Neural progenitor cell (in vitro differentiated cells): ENCODE data around the gene RASL11B. TPM values are rescaled to one million over a fixed set of nuclear protein-coding genes. Genes with fewer than 3 reads are reported as not detected.

Source experiments
- DNase-seq: peaks from one replicate; pipeline ENCODE4 v3.0.0-alpha.2; 2016; ENCODE audit warnings: low spot score
- H2AFZ ChIP-seq: fragments of 200-600 bp; sonication (generic); replicated peaks from 2 replicates; pipeline ENCODE4 v1.6.1; 2016; ENCODE audit warnings: antibody characterized with exemption
- H3F3A ChIP-seq: fragments of 200-600 bp; sonication (generic); 2 replicates; pipeline ENCODE4 v1.6.1; 2016; ENCODE audit warnings: antibody characterized with exemption, low read depth
- H3K27ac ChIP-seq: fragments of 200-600 bp; sonication (generic); 2 replicates; pipeline ENCODE4 v1.5.1; 2016; ENCODE audit warnings: mild to moderate bottlenecking
- H3K27me3 ChIP-seq: fragments of 200-600 bp; sonication (generic); 2 replicates; pipeline ENCODE4 v1.6.1; 2016; ENCODE audit warnings: mild to moderate bottlenecking, moderate library complexity
- H3K36me3 ChIP-seq: fragments of 200-600 bp; sonication (generic); 2 replicates; pipeline ENCODE4 v1.5.1; 2016
- H3K4me1 ChIP-seq: fragments of 200-600 bp; sonication (generic); 2 replicates; pipeline ENCODE4 v1.6.1; 2016; ENCODE audit warnings: mixed run types
- H3K4me2 ChIP-seq: fragments of 200-600 bp; sonication (generic); 2 replicates; pipeline ENCODE4 v1.6.1; 2016
- H3K4me3 ChIP-seq: fragments of 200-600 bp; sonication (generic); 2 replicates; pipeline ENCODE4 v1.5.1; 2016
- H3K79me2 ChIP-seq: fragments of 200-600 bp; sonication (generic); 2 replicates; pipeline ENCODE4 v1.6.1; 2016; ENCODE audit warnings: low read depth
- H3K9ac ChIP-seq: fragments of 200-600 bp; sonication (generic); 2 replicates; pipeline ENCODE4 v1.6.1; 2016
- H3K9me3 ChIP-seq: fragments of 200-600 bp; sonication (generic); 2 replicates; pipeline ENCODE4 v1.5.1; 2016; ENCODE audit warnings: low read depth
- H4K20me1 ChIP-seq: fragments of 200-600 bp; sonication (generic); 2 replicates; pipeline ENCODE4 v1.6.1; 2016; ENCODE audit warnings: low read depth
- H3K27ac Mint-ChIP-seq: 3 replicates; pipeline ENCODE4 v1.8.0; 2021; ENCODE audit warnings: mixed read lengths
- H3K27me3 Mint-ChIP-seq: 2 replicates; pipeline ENCODE4 v1.8.0; 2022; ENCODE audit warnings: low read depth, mild to moderate bottlenecking, inconsistent platforms, moderate library complexity, mixed read lengths; ENCODE audit not compliant: insufficient read depth
- H3K36me3 Mint-ChIP-seq: 3 replicates; pipeline ENCODE4 v1.8.0; 2021; ENCODE audit warnings: mixed read lengths
- H3K4me1 Mint-ChIP-seq: 3 replicates; pipeline ENCODE4 v1.8.0; 2021; ENCODE audit warnings: mixed read lengths
- H3K4me3 Mint-ChIP-seq: 3 replicates; pipeline ENCODE4 v1.8.0; 2021; ENCODE audit warnings: mild to moderate bottlenecking, moderate library complexity, mixed read lengths
- H3K9me3 Mint-ChIP-seq: 3 replicates; pipeline ENCODE4 v1.8.0; 2020; ENCODE audit warnings: mixed read lengths
- EZH2 ChIP-seq: fragments of 200-600 bp; sonication (generic); IDR thresholded peaks from 2 replicates; pipeline ENCODE4 v1.6.1; 2017; ENCODE audit warnings: antibody characterized with exemption, mild to moderate bottlenecking, moderate library complexity
- EZH2phosphoT487 ChIP-seq: fragments of 200-600 bp; sonication (generic); IDR thresholded peaks from 2 replicates; pipeline ENCODE4 v1.6.1; 2017; ENCODE audit warnings: antibody characterized with exemption
- total RNA-seq: library from RNA; depleted of rRNA; stranded (reverse); fragments of >200 nt; gene quantifications from 2 replicates; pipeline ENCODE4 v1.2.3, GENCODE V29; 2015; ENCODE audit warnings: low replicate concordance
- TF ChIP-seq, protein P1 (sequence below): fragments of 200-600 bp; sonication (generic); IDR thresholded peaks from 2 replicates; pipeline ENCODE4 v1.5.1; 2017; ENCODE audit warnings: antibody characterized with exemption, mild to moderate bottlenecking

RASL11B gene
- total RNA-seq, 1 donor from 2014 or later, result 10.1 TPM

DNA sequence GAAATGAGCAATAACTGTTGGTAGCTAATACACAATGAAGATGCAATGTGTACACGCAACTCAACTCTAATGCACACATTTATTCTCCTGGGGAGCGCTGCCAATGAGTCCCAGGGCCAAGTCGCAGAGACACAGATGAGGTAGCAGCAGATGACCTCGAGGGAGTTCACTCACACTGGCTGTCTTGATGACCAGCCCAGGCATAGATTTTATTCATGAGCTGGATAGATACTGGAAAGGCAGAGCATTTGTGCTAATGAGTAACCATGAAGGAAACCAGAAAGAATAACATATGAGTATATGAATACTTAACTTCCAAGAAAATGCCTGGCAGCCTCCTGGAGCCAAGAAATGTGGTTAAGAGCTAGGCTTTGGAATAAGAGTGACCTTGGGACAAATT, 42.3 kb downstream of the RASL11B start:
- DNase-seq, result no peak
- Histone ChIP-seq H3K27ac (no peak overlapping the region), H3K4me1 (no peaks in the 10 kb centered on the region), H3K9me3 (no peaks in the 10 kb centered on the region), H3K9ac (no peak overlapping the region), H3F3A (no peaks in the 10 kb centered on the region), H3K36me3 (no peaks in the 10 kb centered on the region), H3K79me2 (no peaks in the 10 kb centered on the region), H3K4me2 (no peak overlapping the region), H4K20me1 (no peaks in the 10 kb centered on the region), H3K4me3 (no peak overlapping the region), H3K27me3 (no peaks in the 10 kb centered on the region), H2AFZ (no peak overlapping the region)
- peak overlapping the region; percentile 34 for H3K27ac Mint-ChIP-seq
- peaks cover 38% of the 10 kb centered on the region for H3K4me1 Mint-ChIP-seq
- peaks cover 2% of the 10 kb centered on the region for H3K36me3 Mint-ChIP-seq
- no peak overlapping the region for H3K4me3 Mint-ChIP-seq
- H3K27me3 Mint-ChIP-seq, result peaks cover 2% of the 10 kb centered on the region
- TF ChIP-seq EZH2 (no peak), EZH2phosphoT487 (no peak)
- TF ChIP-seq, protein P1, sequence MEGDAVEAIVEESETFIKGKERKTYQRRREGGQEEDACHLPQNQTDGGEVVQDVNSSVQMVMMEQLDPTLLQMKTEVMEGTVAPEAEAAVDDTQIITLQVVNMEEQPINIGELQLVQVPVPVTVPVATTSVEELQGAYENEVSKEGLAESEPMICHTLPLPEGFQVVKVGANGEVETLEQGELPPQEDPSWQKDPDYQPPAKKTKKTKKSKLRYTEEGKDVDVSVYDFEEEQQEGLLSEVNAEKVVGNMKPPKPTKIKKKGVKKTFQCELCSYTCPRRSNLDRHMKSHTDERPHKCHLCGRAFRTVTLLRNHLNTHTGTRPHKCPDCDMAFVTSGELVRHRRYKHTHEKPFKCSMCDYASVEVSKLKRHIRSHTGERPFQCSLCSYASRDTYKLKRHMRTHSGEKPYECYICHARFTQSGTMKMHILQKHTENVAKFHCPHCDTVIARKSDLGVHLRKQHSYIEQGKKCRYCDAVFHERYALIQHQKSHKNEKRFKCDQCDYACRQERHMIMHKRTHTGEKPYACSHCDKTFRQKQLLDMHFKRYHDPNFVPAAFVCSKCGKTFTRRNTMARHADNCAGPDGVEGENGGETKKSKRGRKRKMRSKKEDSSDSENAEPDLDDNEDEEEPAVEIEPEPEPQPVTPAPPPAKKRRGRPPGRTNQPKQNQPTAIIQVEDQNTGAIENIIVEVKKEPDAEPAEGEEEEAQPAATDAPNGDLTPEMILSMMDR, result no peak
- H3K9me3 Mint-ChIP-seq, result peaks cover 20% of the 10 kb centered on the region

DNA sequence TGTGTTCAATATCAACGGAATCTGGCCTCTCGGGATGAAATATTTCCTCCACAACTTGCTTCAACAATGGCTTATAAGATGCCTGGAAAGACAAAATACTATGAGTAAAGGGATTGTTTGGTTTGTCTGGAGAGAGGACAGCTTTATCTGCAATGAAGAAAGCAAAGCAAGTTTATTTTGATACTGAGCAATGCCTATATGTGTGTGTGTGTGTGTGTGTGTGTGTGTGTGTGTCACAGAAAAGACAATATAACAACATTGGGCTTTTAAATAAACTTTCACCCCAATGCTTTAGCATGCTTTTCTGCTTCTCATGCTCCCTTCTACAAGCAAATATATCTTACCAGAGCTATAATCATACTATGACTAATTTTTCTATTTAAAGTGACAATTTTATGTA, 45.4 kb downstream of the RASL11B start:
- H3K36me3 Mint-ChIP-seq, result peaks cover 2% of the 10 kb centered on the region
- Histone ChIP-seq H3F3A (no peaks in the 10 kb centered on the region), H3K36me3 (no peaks in the 10 kb centered on the region), H3K4me2 (no peak overlapping the region), H3K4me1 (no peaks in the 10 kb centered on the region), H4K20me1 (no peaks in the 10 kb centered on the region), H3K27me3 (no peaks in the 10 kb centered on the region), H3K9me3 (no peaks in the 10 kb centered on the region), H2AFZ (no peak overlapping the region), H3K27ac (no peak overlapping the region), H3K79me2 (no peaks in the 10 kb centered on the region), H3K9ac (no peak overlapping the region), H3K4me3 (no peak overlapping the region)
- no peak for DNase-seq
- H3K27ac Mint-ChIP-seq, result peak overlapping the region; percentile 43
- H3K27me3 Mint-ChIP-seq, result no peaks in the 10 kb centered on the region
- no peak overlapping the region for H3K4me3 Mint-ChIP-seq
- no peak for TF ChIP-seq EZH2
- TF ChIP-seq EZH2phosphoT487, result no peak
- TF ChIP-seq, protein P1, result no peak
- H3K9me3 Mint-ChIP-seq, result no peaks in the 10 kb centered on the region
- peaks cover 38% of the 10 kb centered on the region for H3K4me1 Mint-ChIP-seq

DNA sequence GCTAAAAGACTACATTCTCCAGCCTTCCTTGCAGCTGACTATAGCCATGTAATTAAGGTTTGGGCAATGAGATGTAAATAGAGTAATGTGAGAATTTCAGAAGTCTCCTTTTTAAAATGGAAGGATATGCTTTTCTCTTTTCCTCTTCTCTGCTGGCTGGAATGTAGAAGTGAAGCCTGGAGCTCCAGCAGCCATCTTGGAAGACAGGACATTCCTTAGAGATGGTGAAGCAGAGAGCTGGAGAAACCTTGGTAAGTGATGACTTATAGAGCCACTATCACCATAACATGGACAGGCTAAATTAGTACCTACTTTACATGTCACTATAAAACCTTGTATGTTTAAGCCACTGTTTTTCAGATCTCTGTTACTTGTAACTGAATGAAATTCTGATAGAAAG, 48.0 kb downstream of the RASL11B start:
- no peak overlapping the region for H2AFZ ChIP-seq
- H4K20me1 ChIP-seq, result no peaks in the 10 kb centered on the region
- H3K27ac Mint-ChIP-seq, result no peak overlapping the region
- no peak overlapping the region for H3K27ac ChIP-seq
- H3K27me3 ChIP-seq, result no peaks in the 10 kb centered on the region
- peaks cover 38% of the 10 kb centered on the region for H3K4me1 Mint-ChIP-seq
- H3K9me3 Mint-ChIP-seq, result no peaks in the 10 kb centered on the region
- H3K4me3 ChIP-seq, result no peak overlapping the region
- no peaks in the 10 kb centered on the region for H3F3A ChIP-seq
- H3K9me3 ChIP-seq, result no peaks in the 10 kb centered on the region
- H3K27me3 Mint-ChIP-seq, result no peaks in the 10 kb centered on the region
- TF ChIP-seq, protein P1, result no peak
- no peaks in the 10 kb centered on the region for H3K36me3 Mint-ChIP-seq
- H3K79me2 ChIP-seq, result no peaks in the 10 kb centered on the region
- H3K4me2 ChIP-seq, result no peak overlapping the region
- no peaks in the 10 kb centered on the region for H3K4me1 ChIP-seq
- H3K36me3 ChIP-seq, result no peaks in the 10 kb centered on the region
- no peak for DNase-seq
- H3K9ac ChIP-seq, result no peak overlapping the region
- no peak overlapping the region for H3K4me3 Mint-ChIP-seq
